Sigmoid colon (tissue), 7 donors: ENCODE results near the gene LIPG. TPM values are rescaled to one million over a fixed set of nuclear protein-coding genes. Genes with fewer than 3 reads are reported as not detected.

Experiments
- DNase-seq: peaks from one replicate; pipeline ENCODE4 v3.0.0-alpha.2; 2019
- H3K27ac ChIP-seq, 4 donors: fragments of 200-600 bp; sonication (generic); one replicate each; pipeline ENCODE4 v1.5.1; 2016 to 2019; ENCODE audit warnings: mild to moderate bottlenecking in 1 of 4
- H3K27me3 ChIP-seq, 3 donors: fragments of 200-600 bp; sonication (generic); one replicate each; pipeline ENCODE4 v1.5.1; 2019; ENCODE audit warnings: mild to moderate bottlenecking in 1 of 3
- H3K36me3 ChIP-seq, 4 donors: fragments of 200-600 bp; sonication (generic); one replicate each; pipeline ENCODE4 v1.5.1; 2016 to 2019
- H3K4me1 ChIP-seq, 4 donors: fragments of 200-600 bp; sonication (generic); one replicate each; pipeline ENCODE4 v1.5.1; 2017 to 2019
- H3K4me3 ChIP-seq, 4 donors: fragments of 200-600 bp; sonication (generic); one replicate each; pipeline ENCODE4 v1.5.1; 2017 to 2019; ENCODE audit warnings: mild to moderate bottlenecking in 2 of 4, moderate library complexity in 1 of 4
- H3K9me3 ChIP-seq, 4 donors: fragments of 200-600 bp in 3 of 4; sonication (generic) in 3 of 4; one replicate each; pipeline versions ENCODE4 v1.5.1 to v1.6.1; 2013 to 2019
- EP300 ChIP-seq, 4 donors: sonication (generic); formaldehyde crosslinking; IDR thresholded peaks; one replicate each; pipeline ENCODE4 v1.6.1; 2017; ENCODE audit warnings: antibody characterized with exemption in 4 of 4
- POLR2A ChIP-seq, 2 donors: fragments of 450-650 bp; IDR thresholded peaks; one replicate each; pipeline ENCODE4 v1.6.1; 2016; ENCODE audit warnings: antibody characterized with exemption in 2 of 2, mild to moderate bottlenecking in 2 of 2, moderate library complexity in 2 of 2
- POLR2AphosphoS5 ChIP-seq, 4 donors: sonication (generic); formaldehyde crosslinking; IDR thresholded peaks; one replicate each; pipeline ENCODE4 v1.6.1; 2017; ENCODE audit warnings: antibody characterized with exemption in 4 of 4
- WGBS, 2 donors: extraction: QIAGEN DNeasy Blood & Tissue Kit; methylation state at CpG; one replicate each; pipeline ENCODE4 v1.1.7; 2013; 5-methylcytosine and 5-hydroxymethylcytosine counted together
- intact Hi-C: fragments of 100-400 bp; cut with DNase I; formaldehyde crosslinking; loops from one replicate; pipeline ENCODE4 v1.15.1; 2023
- polyA plus RNA-seq, 3 donors: library from polyadenylated mRNA; stranded (reverse); fragments of 200-250 nt; gene quantifications; one replicate each; pipeline ENCODE4 v1.2.3, GENCODE V29; 2013
- total RNA-seq, 4 donors: library from RNA; depleted of rRNA; stranded (reverse); fragments of >200 nt; gene quantifications; one replicate each; pipeline ENCODE4 v1.1.0, GENCODE V29; 2016
- TF ChIP-seq, protein P1 (sequence below), 4 experiments: fragments of 450-650 bp in 3 of 4; fragments of 200-600 bp in 1 of 4; IDR thresholded peaks; one replicate each; pipeline ENCODE4 v1.5.1; 2016 to 2019; ENCODE audit warnings: antibody characterized with exemption in 4 of 4, mild to moderate bottlenecking in 3 of 4, moderate library complexity in 2 of 4
- donor health status: healthy with polysubstance abuse.
- donor health status: Bipolar disorder and iron deficiency.
- donor health status: healthy.

LIPG gene
- total and polyA plus RNA-seq, 7 donors = under 0.01 to 21.9 (median 2.4) TPM

DNA sequence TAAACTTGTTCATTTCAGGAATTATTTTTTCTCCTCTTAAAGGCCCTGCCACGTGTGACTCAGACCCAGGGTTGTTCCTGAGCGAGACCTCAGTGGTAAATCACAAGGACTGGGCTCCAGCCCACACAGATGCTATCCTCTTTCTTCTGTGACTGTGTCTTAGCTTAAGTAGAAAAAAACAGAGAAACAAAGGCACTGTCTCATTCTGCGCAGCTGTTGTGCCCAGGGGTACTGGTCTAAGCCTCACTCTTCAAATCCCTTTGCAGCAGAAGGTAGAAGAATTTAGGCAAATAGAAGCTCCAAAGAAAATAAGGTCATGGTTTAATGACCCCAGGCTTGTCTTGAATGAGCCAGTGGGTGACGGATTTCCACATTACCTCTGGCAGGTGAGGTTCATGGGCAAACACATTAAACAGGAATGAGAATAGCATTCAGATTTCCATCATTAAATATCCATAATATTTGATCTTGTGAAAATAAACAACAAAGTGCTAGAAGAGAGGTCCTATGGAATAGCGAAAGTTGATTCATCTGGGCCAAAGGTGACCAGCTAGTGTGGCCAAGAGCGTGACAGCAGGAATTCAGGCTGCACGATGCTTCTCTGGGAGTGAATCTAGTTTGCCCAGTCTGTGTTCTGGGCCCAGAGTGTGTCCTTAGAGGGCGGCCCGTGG, 63.3 kb downstream of the LIPG start:
- TF ChIP-seq EP300 (IDR thresholded peaks at IDR 0.05) (no peak), POLR2A (IDR thresholded peaks at IDR 0.05) (no peak), POLR2AphosphoS5 (IDR thresholded peaks at IDR 0.05) (no peak)
- TF ChIP-seq, protein P1, sequence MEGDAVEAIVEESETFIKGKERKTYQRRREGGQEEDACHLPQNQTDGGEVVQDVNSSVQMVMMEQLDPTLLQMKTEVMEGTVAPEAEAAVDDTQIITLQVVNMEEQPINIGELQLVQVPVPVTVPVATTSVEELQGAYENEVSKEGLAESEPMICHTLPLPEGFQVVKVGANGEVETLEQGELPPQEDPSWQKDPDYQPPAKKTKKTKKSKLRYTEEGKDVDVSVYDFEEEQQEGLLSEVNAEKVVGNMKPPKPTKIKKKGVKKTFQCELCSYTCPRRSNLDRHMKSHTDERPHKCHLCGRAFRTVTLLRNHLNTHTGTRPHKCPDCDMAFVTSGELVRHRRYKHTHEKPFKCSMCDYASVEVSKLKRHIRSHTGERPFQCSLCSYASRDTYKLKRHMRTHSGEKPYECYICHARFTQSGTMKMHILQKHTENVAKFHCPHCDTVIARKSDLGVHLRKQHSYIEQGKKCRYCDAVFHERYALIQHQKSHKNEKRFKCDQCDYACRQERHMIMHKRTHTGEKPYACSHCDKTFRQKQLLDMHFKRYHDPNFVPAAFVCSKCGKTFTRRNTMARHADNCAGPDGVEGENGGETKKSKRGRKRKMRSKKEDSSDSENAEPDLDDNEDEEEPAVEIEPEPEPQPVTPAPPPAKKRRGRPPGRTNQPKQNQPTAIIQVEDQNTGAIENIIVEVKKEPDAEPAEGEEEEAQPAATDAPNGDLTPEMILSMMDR (IDR thresholded peaks at IDR 0.05) = no peak
- H3K4me3 ChIP-seq = no peak overlapping the region
- H3K27me3 ChIP-seq = no peaks in the 10 kb centered on the region
- no peaks in the 10 kb centered on the region for H3K9me3 ChIP-seq
- intact Hi-C loops = no loop called here
- WGBS, 2 donors = 64 to 80% methylated on average over 9 of the region's 9 CpGs
- H3K36me3 ChIP-seq = no peaks in the 10 kb centered on the region
- DNase-seq = no peak
- no peak overlapping the region for H3K27ac ChIP-seq
- H3K4me1 ChIP-seq = peaks cover 0 to 6% (median 0%) of the 10 kb centered on the region in 4 donors

DNA sequence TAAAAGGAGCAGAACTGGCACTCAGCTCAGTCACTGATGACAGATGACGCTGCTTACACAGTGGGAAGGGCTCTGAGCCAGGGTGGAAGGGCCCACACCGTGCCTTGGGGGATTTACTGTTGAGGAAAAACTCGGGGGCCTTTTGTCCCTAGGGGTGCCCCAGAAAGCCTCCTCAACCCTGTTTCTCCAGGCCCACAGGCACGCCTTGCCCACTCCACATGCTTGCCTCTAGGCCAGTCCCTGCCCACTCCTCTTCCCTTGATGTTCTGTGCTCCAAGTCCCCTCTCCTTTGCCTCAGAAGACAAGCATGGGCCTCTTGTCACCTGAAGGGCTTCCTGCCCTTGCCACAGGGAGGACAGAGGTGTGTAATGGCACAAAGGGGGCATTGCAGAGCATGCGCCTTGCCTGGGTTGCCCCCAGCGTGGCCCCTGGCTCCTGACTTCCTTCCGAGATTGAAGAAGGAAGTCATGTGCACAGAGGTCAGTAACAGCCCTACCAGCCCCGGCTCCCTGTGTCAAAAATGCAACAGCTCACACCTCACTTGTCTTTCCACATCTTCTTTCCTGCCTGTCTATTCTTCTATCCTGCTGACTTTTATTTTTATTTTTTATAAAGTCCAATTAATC, 65.1 kb downstream of the LIPG start:
- intact Hi-C loops = no loop called here
- Histone ChIP-seq H3K9me3 (no peaks in the 10 kb centered on the region), H3K4me3 (no peak overlapping the region), H3K4me1 (peaks cover 0 to 6% (median 0%) of the 10 kb centered on the region in 4 donors), H3K36me3 (no peaks in the 10 kb centered on the region), H3K27ac (no peak overlapping the region), H3K27me3 (no peaks in the 10 kb centered on the region)
- TF ChIP-seq POLR2AphosphoS5 (IDR thresholded peaks at IDR 0.05) (no peak), EP300 (IDR thresholded peaks at IDR 0.05) (no peak), POLR2A (IDR thresholded peaks at IDR 0.05) (no peak)
- TF ChIP-seq, protein P1 (IDR thresholded peaks at IDR 0.05) = no peak
- 69% methylated on average over 8 of the region's 8 CpGs for WGBS, 2 donors
- DNase-seq = no peak

DNA sequence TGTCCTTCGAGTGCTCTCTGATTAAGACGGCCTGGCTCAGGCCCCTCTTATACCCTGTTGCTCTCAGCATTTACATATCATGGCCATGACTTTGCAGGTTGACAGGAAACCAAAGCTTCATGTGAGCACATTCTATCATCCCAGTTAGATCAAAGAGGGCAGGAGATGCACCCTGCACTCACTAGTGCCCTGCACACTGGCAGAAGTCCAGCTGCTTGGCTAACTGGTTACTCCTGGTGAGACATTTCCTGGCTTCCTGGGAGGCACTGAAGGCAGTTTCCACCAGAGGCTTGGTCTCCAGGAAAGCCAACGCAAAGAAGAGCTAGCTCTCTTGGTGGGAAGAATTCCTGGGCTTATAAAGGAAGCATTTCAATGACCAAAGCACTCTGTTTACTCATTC, 66.3 kb downstream of the LIPG start:
- WGBS, 2 donors = 52 to 90% methylated on average over 3 of the region's 3 CpGs

DNA sequence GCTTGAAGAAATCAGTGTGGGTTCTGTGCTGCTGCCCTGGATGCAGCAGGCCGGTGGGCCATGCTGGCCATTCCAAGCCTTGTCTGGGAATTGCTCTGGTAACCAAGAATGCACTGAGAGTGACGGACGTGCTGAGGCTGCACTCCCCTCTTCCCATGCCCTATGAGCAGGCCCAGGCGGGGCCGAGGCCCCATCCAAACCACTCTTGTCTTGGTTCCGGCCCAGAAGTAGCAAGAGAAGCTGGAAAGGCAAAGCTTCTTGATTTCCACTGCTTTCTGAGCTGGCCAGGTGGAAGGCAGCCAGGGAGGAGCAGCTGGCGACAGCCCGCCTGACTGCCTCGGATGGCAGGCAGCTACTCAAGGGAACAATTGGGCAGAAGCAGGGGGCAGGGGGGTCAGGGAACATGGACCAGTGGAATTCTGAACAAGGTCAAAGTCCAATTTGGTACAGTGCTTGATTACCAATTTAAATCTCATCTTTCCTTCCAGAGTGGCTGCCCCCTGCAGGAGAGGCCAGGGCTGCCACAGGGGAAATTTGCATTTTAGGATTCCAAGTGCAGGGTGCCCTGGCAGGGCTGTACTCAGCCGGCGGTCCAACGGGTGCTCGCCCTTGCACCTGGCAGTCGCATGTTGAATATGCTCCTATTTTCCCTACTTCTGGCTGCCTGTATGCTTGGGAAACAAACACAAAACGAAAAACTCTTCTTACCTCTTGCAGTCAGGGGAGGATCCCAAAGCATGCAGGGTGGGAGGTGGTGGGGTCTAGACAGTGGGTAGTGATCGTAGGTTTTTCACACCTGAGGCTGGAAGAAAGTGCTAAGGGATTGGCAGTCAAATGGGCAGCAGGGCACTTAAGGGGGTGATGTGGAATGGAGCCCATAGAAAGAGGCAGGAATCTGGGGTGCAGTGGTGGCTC, 67.3 kb downstream of the LIPG start:
- 47 to 63% methylated on average over 16 of the region's 16 CpGs for WGBS, 2 donors
- intact Hi-C loops = no loop called here
- H3K4me3 ChIP-seq = no peak overlapping the region
- no peak for TF ChIP-seq POLR2AphosphoS5 (IDR thresholded peaks at IDR 0.05)
- no peak for TF ChIP-seq EP300 (IDR thresholded peaks at IDR 0.05)
- TF ChIP-seq, protein P1 (IDR thresholded peaks at IDR 0.05) = no peak
- peaks cover 0 to 6% (median 0%) of the 10 kb centered on the region in 4 donors for H3K4me1 ChIP-seq
- H3K27me3 ChIP-seq = no peaks in the 10 kb centered on the region
- H3K9me3 ChIP-seq = no peaks in the 10 kb centered on the region
- H3K27ac ChIP-seq = no peak overlapping the region
- DNase-seq = no peak
- no peaks in the 10 kb centered on the region for H3K36me3 ChIP-seq

More for the DNA sequence above, 66.3 kb downstream of the LIPG start:
- intact Hi-C loops = no loop called here
- no peak overlapping the region for H3K4me3 ChIP-seq
- no peaks in the 10 kb centered on the region for H3K36me3 ChIP-seq
- H3K4me1 ChIP-seq = peaks cover 0 to 6% (median 0%) of the 10 kb centered on the region in 4 donors
- no peak for DNase-seq
- H3K27me3 ChIP-seq = no peaks in the 10 kb centered on the region
- H3K9me3 ChIP-seq = no peaks in the 10 kb centered on the region
- no peak for TF ChIP-seq EP300 (IDR thresholded peaks at IDR 0.05)
- TF ChIP-seq, protein P1 (IDR thresholded peaks at IDR 0.05) = no peak
- TF ChIP-seq POLR2A (IDR thresholded peaks at IDR 0.05) = no peak
- TF ChIP-seq POLR2AphosphoS5 (IDR thresholded peaks at IDR 0.05) = no peak
- no peak overlapping the region for H3K27ac ChIP-seq
